Vagina (tissue), 2 donors: ENCODE data around the gene PDE9A. TPM values are rescaled to one million over a fixed set of nuclear protein-coding genes. Genes with fewer than 3 reads are reported as not detected.

ENCODE experiments used
- DNase-seq, 2 donors: peaks; one replicate each; pipeline ENCODE4 v3.0.0-alpha.2; 2017; ENCODE audit errors: extremely low spot score in 2 of 2
- H3K27ac ChIP-seq: fragments of 200-600 bp; sonication (generic); one replicate; pipeline ENCODE4 v1.5.1; 2019
- H3K27me3 ChIP-seq: fragments of 200-600 bp; sonication (generic); one replicate; pipeline ENCODE4 v1.5.1; 2019
- H3K36me3 ChIP-seq, 2 donors: fragments of 200-600 bp; sonication (generic); one replicate each; pipeline ENCODE4 v1.5.1; 2017 to 2019
- H3K4me1 ChIP-seq: fragments of 200-600 bp; sonication (generic); one replicate; pipeline ENCODE4 v1.5.1; 2019
- H3K4me3 ChIP-seq, 2 donors: fragments of 200-600 bp; sonication (generic); 1 replicate in 1 of 2; 2 replicates in 1 of 2; pipeline ENCODE4 v1.5.1; 2016 to 2019
- H3K9me3 ChIP-seq: fragments of 200-600 bp; sonication (generic); one replicate; pipeline ENCODE4 v1.5.1; 2019
- POLR2A ChIP-seq, 2 donors: fragments of 450-650 bp; IDR thresholded peaks; one replicate each; pipeline ENCODE4 v1.6.1; 2017; ENCODE audit warnings: antibody characterized with exemption in 2 of 2, mild to moderate bottlenecking in 2 of 2, moderate library complexity in 2 of 2
- POLR2AphosphoS5 ChIP-seq, 2 donors: sonication (generic); formaldehyde crosslinking; IDR thresholded peaks; one replicate each; pipeline ENCODE4 v1.9.0; 2017; ENCODE audit warnings: antibody characterized with exemption in 2 of 2, mild to moderate bottlenecking in 2 of 2, low read depth in 1 of 2; ENCODE audit not compliant: insufficient read depth in 1 of 2
- intact Hi-C: fragments of 100-400 bp; cut with DNase I; formaldehyde crosslinking; loops from one replicate; pipeline ENCODE4 v1.15.1; 2023
- total RNA-seq: library from RNA; depleted of rRNA; stranded (reverse); fragments of >200 nt; gene quantifications from one replicate; pipeline ENCODE4 v1.2.3, GENCODE V29; 2016
- TF ChIP-seq, protein P1 (sequence below), 3 experiments: fragments of 450-650 bp in 2 of 3; fragments of 200-600 bp in 1 of 3; sonication (generic) in 1 of 3; IDR thresholded peaks; one replicate each; pipeline ENCODE4 v1.5.1; 2017 to 2019; ENCODE audit warnings: antibody characterized with exemption in 3 of 3, mild to moderate bottlenecking in 2 of 3, moderate library complexity in 2 of 3

Gene PDE9A
- total RNA-seq, 1 donor from 2014 or later, result 9.6 TPM

GRCh38 chr21:42629933-42630589 is 23.4 kb upstream of the PDE9A start:
- no peaks in the 10 kb centered on the region for H3K36me3 ChIP-seq

GRCh38 chr21:42630626-42631025 is 22.8 kb upstream of the PDE9A start:
- H3K36me3 ChIP-seq, result no peaks in the 10 kb centered on the region
- TF ChIP-seq POLR2AphosphoS5 (IDR thresholded peaks at IDR 0.05; ENCODE audit: insufficient read depth in 1 of 2, low read depth in 1 of 2) (no peak), POLR2A (IDR thresholded peaks at IDR 0.05) (no peak)
- TF ChIP-seq, protein P1, sequence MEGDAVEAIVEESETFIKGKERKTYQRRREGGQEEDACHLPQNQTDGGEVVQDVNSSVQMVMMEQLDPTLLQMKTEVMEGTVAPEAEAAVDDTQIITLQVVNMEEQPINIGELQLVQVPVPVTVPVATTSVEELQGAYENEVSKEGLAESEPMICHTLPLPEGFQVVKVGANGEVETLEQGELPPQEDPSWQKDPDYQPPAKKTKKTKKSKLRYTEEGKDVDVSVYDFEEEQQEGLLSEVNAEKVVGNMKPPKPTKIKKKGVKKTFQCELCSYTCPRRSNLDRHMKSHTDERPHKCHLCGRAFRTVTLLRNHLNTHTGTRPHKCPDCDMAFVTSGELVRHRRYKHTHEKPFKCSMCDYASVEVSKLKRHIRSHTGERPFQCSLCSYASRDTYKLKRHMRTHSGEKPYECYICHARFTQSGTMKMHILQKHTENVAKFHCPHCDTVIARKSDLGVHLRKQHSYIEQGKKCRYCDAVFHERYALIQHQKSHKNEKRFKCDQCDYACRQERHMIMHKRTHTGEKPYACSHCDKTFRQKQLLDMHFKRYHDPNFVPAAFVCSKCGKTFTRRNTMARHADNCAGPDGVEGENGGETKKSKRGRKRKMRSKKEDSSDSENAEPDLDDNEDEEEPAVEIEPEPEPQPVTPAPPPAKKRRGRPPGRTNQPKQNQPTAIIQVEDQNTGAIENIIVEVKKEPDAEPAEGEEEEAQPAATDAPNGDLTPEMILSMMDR (IDR thresholded peaks at IDR 0.05), result no peak
- H3K4me1 ChIP-seq, result no peaks in the 10 kb centered on the region
- no peak overlapping the region for H3K27ac ChIP-seq
- no peak overlapping the region for H3K4me3 ChIP-seq
- H3K27me3 ChIP-seq, result no peaks in the 10 kb centered on the region
- no peak for DNase-seq
- no peaks in the 10 kb centered on the region for H3K9me3 ChIP-seq
- intact Hi-C loops, result no loop called here

More at GRCh38 chr21:42629933-42630589, 23.4 kb upstream of the PDE9A start:
- no peak for DNase-seq
- Histone ChIP-seq H3K4me3 (no peak overlapping the region), H3K9me3 (no peaks in the 10 kb centered on the region), H3K27me3 (no peaks in the 10 kb centered on the region), H3K4me1 (no peaks in the 10 kb centered on the region), H3K27ac (no peak overlapping the region)
- intact Hi-C loops, result no loop called here
- TF ChIP-seq POLR2AphosphoS5 (IDR thresholded peaks at IDR 0.05; ENCODE audit: insufficient read depth in 1 of 2, low read depth in 1 of 2) (no peak), POLR2A (IDR thresholded peaks at IDR 0.05) (no peak)

DNA sequence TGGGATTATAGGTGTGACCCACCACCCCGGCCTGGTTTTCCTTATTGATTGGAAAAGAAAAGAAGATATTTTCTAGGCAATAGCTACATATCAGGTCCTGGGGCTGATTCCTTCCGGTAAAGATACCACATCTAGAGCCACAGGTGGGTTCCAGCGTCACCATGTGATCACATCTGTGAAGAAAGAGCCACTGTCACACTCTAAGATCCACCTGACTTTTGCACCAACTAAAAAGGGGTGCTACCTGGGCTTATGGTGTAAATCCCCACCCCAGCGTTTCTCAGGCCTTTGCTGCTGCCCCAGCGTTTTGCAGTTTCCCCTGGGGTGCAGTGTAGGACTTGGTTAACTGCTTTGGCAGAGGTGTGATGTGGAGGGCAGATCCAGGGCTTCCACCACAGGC is 22.3 kb upstream of the PDE9A start:
- no peak overlapping the region for H3K27ac ChIP-seq
- no peak overlapping the region for H3K4me3 ChIP-seq
- no peaks in the 10 kb centered on the region for H3K36me3 ChIP-seq
- no peak for DNase-seq
- TF ChIP-seq POLR2A (IDR thresholded peaks at IDR 0.05) (no peak), POLR2AphosphoS5 (IDR thresholded peaks at IDR 0.05; ENCODE audit: insufficient read depth in 1 of 2, low read depth in 1 of 2) (no peak)
- TF ChIP-seq, protein P1 (IDR thresholded peaks at IDR 0.05), result no peak
- peaks cover 3% of the 10 kb centered on the region for H3K4me1 ChIP-seq
- H3K9me3 ChIP-seq, result no peaks in the 10 kb centered on the region
- intact Hi-C loops, result no loop called here
- no peaks in the 10 kb centered on the region for H3K27me3 ChIP-seq

DNA sequence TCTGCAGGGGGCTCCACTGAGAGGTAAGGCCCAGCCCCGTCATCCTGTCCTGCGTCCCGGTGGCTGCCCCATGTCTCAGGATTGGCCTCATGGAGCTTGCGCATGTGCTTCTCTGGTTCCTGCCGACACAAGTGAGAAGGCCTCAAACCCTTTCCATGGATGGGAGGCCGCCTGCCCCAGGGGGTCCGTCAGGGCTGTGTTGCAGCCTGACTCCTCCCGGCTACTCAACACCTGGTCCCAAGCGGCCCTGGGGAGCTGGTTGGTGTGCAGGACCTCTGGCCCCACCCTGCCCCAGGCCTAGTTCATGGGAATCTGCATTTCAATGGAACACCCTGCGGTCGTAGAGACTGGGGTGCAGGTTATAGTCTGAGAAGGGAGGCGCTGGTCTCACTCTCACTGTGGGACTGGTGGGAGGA is 21.1 kb upstream of the PDE9A start:
- H3K9me3 ChIP-seq, result no peaks in the 10 kb centered on the region
- intact Hi-C loops, result no loop called here
- H3K36me3 ChIP-seq, result no peaks in the 10 kb centered on the region
- TF ChIP-seq POLR2A (IDR thresholded peaks at IDR 0.05) (no peak), POLR2AphosphoS5 (IDR thresholded peaks at IDR 0.05; ENCODE audit: insufficient read depth in 1 of 2, low read depth in 1 of 2) (no peak)
- TF ChIP-seq, protein P1 (IDR thresholded peaks at IDR 0.05), result no peak
- no peaks in the 10 kb centered on the region for H3K27me3 ChIP-seq
- H3K4me3 ChIP-seq, result no peak overlapping the region
- H3K4me1 ChIP-seq, result peaks cover 7% of the 10 kb centered on the region
- H3K27ac ChIP-seq, result no peak overlapping the region
- DNase-seq, result no peak

DNA sequence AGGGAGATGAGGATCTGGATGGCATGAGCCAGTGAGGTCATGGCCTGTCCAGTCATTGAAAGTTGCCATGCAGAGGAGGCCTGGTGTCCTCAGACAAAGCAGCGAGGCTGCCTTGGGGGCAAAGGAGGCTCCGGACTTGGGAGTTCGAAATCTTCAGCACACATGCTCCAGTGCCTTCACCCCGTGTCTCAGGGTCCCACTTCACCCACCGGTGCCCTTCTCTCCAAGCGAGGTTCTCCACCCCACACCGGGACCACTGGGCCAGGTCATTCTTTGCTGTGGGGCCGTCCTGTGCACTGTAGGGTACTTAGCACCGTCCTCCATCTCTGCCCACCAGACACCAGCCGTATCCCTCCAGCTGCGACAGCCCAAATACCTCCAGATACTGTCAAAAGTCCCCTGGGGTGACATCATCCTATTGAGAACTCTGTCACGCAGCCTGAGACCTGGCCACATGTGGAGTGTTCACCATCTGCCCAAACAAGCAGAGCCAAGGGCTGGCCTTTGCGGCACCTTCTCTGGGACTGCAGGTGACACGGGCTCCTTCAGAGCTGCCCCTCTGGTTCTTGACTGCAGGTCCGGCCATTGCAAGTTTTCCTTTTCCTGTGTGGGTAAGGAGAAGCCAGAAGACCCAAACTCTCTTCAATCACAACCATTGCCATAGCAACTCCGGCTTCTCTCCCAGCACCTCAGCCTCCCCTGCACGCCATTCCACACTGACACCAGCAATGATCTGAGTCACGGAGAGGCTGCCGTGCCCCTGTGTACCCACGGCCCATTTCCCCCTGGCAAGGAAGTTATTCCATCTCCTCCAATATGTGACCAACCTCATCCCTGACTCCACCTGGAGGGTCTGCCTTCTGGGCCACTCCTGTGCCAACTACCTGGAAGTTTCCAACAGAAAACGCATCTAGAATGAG is 20.4 kb upstream of the PDE9A start:
- no peaks in the 10 kb centered on the region for H3K27me3 ChIP-seq
- peaks cover 7% of the 10 kb centered on the region for H3K4me1 ChIP-seq
- H3K27ac ChIP-seq, result no peak overlapping the region
- no peaks in the 10 kb centered on the region for H3K36me3 ChIP-seq
- H3K9me3 ChIP-seq, result no peaks in the 10 kb centered on the region
- intact Hi-C loops, result no loop called here
- H3K4me3 ChIP-seq, result no peak overlapping the region
- no peak for TF ChIP-seq POLR2A (IDR thresholded peaks at IDR 0.05)
- TF ChIP-seq POLR2AphosphoS5 (IDR thresholded peaks at IDR 0.05; ENCODE audit: insufficient read depth in 1 of 2, low read depth in 1 of 2), result no peak
- TF ChIP-seq, protein P1 (IDR thresholded peaks at IDR 0.05), result no peak
- DNase-seq, result no peak
